K562 (cell line): ENCODE data around the gene RHOV. TPM values are rescaled to one million over a fixed set of nuclear protein-coding genes. Genes with fewer than 3 reads are reported as not detected.

Experiments used
- CBFB ChIP-seq: sonication (generic); formaldehyde crosslinking; IDR thresholded peaks from 2 replicates; pipeline ENCODE4 v1.4.0; 2020; ENCODE audit warnings: mild to moderate bottlenecking, missing genetic modification reagents
- CHAMP1 ChIP-seq: fragments of 450-650 bp; IDR thresholded peaks from 2 replicates; pipeline ENCODE4 v1.6.1; 2016; ENCODE audit warnings: mild to moderate bottlenecking
- CREB1 ChIP-seq, 2 experiments: sonication (generic) in 1 of 2; formaldehyde crosslinking in 1 of 2; IDR thresholded peaks; 2 replicates each; pipeline versions ENCODE4 v1.6.1 to v1.8.0; 2012 to 2022; ENCODE audit warnings: inconsistent platforms in 1 of 2, mild to moderate bottlenecking in 1 of 2, missing genetic modification reagents in 1 of 2, moderate library complexity in 1 of 2
- FOXA3 ChIP-seq, 2 experiments: fragments of 450-650 bp in 1 of 2; sonication (generic) in 1 of 2; formaldehyde crosslinking; IDR thresholded peaks in 1 of 2; conservative IDR thresholded peaks in 1 of 2; 2 replicates each; pipeline versions ENCODE4 v1.4.0 to v1.8.0; 2020 to 2022; ENCODE audit warnings: mild to moderate bottlenecking in 2 of 2, missing genetic modification reagents in 1 of 2
- GTF3C2 ChIP-seq: IDR thresholded peaks from 3 replicates; pipeline ENCODE4 v1.6.1; 2011; ENCODE audit warnings: borderline replicate concordance, mild to moderate bottlenecking, moderate library complexity; ENCODE audit not compliant: insufficient read length; ENCODE audit errors: extremely low read depth
- KLF13 ChIP-seq: fragments of 450-650 bp; IDR thresholded peaks from 2 replicates; pipeline ENCODE4 v1.6.1; 2016; ENCODE audit warnings: missing genetic modification characterization, low read depth, mild to moderate bottlenecking, missing compliant biosample characterization, moderate library complexity, borderline replicate concordance
- SFPQ ChIP-seq: fragments of 200-400 bp; formaldehyde crosslinking; IDR thresholded peaks from 2 replicates; pipeline ENCODE4 v1.6.1; 2017; ENCODE audit warnings: mild to moderate bottlenecking, low read depth, low read length, moderate library complexity
- SIN3A ChIP-seq, 2 experiments: fragments of 150-350 bp in 1 of 2; IDR thresholded peaks; 2 replicates each; pipeline ENCODE4 v1.6.1; 2011 to 2016; ENCODE audit warnings: borderline replicate concordance in 2 of 2, low read depth in 2 of 2, low read length in 2 of 2, mild to moderate bottlenecking in 2 of 2, moderate library complexity in 2 of 2; ENCODE audit not compliant: control insufficient read depth in 1 of 2
- THRB ChIP-seq: fragments of 450-650 bp; formaldehyde crosslinking; conservative IDR thresholded peaks from 2 replicates; pipeline ENCODE4 v1.4.0; 2022; ENCODE audit warnings: mild to moderate bottlenecking, missing genetic modification characterization
- ZBTB9 ChIP-seq: fragments of 450-650 bp; formaldehyde crosslinking; IDR thresholded peaks from 2 replicates; pipeline ENCODE4 v1.4.0; 2020; ENCODE audit warnings: mild to moderate bottlenecking, moderate library complexity
- ZNF311 ChIP-seq: fragments of 250-450 bp; sonication (Bioruptor Pico); IDR thresholded peaks from 2 replicates; pipeline ENCODE4 v1.4.0; 2020; ENCODE audit warnings: mild to moderate bottlenecking, moderate library complexity
- ZNF324 ChIP-seq: fragments of 250-450 bp; sonication (Bioruptor Pico); IDR thresholded peaks from 2 replicates; pipeline ENCODE4 v1.4.0; 2020; ENCODE audit warnings: mild to moderate bottlenecking
- ZNF589 ChIP-seq: fragments of 200-800 bp; sonication (Bioruptor generic); IDR thresholded peaks from 2 replicates; pipeline ENCODE4 v1.6.1; 2016; ENCODE audit warnings: low read depth, missing genetic modification characterization, missing compliant biosample characterization
- polyA plus RNA-seq, 8 experiments: library from polyadenylated mRNA; depleted of rRNA in 4 of 8; stranded (reverse) in 5 of 8; unstranded in 3 of 8; fragments of >200 nt; fragmentation: Nextera tagmentation in 2 of 8; fragmentation: Illumina TruSeq in 1 of 8; extraction: Ambion mirVana in 2 of 8; extraction: Trizol in 1 of 8; gene quantifications; 2 replicates each; pipeline versions ENCODE4 v1.2.1 to v1.2.3, GENCODE V29; 2011 to 2014; ENCODE audit warnings: inconsistent platforms in 1 of 8, missing spikeins in 1 of 8
- total RNA-seq, 7 experiments: library from RNA; depleted of rRNA in 6 of 7; stranded (reverse); fragments of >200 nt in 6 of 7; fragmentation: Illumina TruSeq in 2 of 7; extraction: Trizol in 2 of 7; gene quantifications; 2 replicates each; pipeline versions ENCODE4 v1.2.1 to v1.2.3, GENCODE V29; 2011 to 2021; ENCODE audit warnings: low replicate concordance in 1 of 7

The RHOV gene
- total and polyA plus RNA-seq, 9 of the 15 experiments (the other 6 are each of a cell fraction or from before 2014, with no cell fraction given), result 0.08 to 2.0 (median 1.1) TPM

GRCh38 chr15:40906091-40906990 lies 32.3 kb upstream of the RHOV start (continued):
- no peak for TF ChIP-seq THRB (CRISPR knock-in tag)
- 0 out of 2 replicates have a peak, but pooled peaks have one; percentile 34 for TF ChIP-seq ZNF589 (CRISPR knock-in tag)
- TF ChIP-seq ZNF324 (CRISPR knock-in tag), result no peak
- TF ChIP-seq CBFB (CRISPR knock-in tag), result no peak
- no peak for TF ChIP-seq SFPQ
- peak; percentile 95 for TF ChIP-seq KLF13 (tag)
- TF ChIP-seq GTF3C2, result no peak
- TF ChIP-seq ZNF311 (CRISPR knock-in tag), result no peak
- peak; percentile 59 to 79; a peak in 2 of 4 replicates for TF ChIP-seq SIN3A (IDR thresholded peaks at IDR 0.05; ENCODE audit: borderline replicate concordance in 2 of 2, control insufficient read depth in 1 of 2, low read depth in 2 of 2, low read length in 2 of 2)
- TF ChIP-seq CHAMP1, result no peak
- TF ChIP-seq FOXA3 (CRISPR knock-in tag; conservative IDR thresholded peaks at IDR 0.05 in 1 of 2, IDR thresholded peaks at IDR 0.05 in 1 of 2), result 0 out of 4 replicates have a peak, but pooled peaks of 1 of the 2 experiments have one; percentile 62
- TF ChIP-seq CREB1 (IDR thresholded peaks at IDR 0.05), result no peak
- no peak; the same call in 1 of the 2 replicates for TF ChIP-seq CREB1 (CRISPR knock-in tag; IDR thresholded peaks at IDR 0.05)
- peak; percentile 55; the same call in 1 of the 2 replicates for TF ChIP-seq ZBTB9 (CRISPR knock-in tag)
